ENCODE data around the gene MRPL22. TPM values are rescaled to one million over a fixed set of nuclear protein-coding genes. Genes with fewer than 3 reads are reported as not detected.

Gene MRPL22
- polyA plus RNA-seq (2013, experiment 1 of 2): 105 TPM
- 98.5 TPM for polyA plus RNA-seq (2013, experiment 2 of 2)

DNA sequence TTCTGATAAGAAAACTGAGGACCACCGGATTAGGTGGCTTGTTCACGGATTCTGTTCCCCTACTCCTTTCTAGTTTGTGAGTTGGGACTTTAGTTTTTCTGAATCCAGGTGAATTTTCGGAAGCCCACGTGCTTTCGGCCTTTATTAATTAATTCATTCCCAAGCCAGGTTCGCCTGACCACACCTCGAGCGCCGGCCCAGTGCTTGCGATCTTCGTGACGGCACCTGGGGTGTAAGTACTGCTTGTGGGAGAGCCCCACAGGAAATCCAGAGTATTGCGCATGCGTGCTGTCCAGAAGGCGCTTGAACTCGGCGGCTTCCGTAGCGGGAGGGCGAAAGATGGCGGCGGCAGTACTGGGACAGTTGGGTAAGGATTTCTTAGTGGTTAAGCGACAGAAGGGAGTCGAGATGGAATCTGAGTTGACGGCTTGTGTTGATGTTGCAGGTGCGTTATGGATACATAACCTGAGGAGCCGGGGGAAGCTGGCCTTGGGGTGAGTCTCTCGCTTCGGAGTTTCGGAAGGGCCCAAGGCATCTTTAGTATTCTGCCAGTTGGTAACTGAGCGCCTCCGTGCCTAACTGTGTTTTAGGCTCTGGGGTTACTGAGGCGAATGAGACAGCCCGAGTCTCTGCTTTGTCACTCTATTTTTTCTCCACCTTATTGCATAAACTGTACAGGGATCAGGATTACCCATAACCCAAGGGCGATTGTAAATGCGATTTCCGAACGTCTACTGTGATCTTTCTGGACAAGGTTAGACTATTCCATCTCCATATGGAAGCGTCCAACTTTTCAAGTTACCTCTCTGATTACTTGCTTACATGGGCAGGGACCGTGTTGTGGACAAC is at the start of gene MRPL22:
Gene MRPL22 (plus strand): TSS at position 302 of the 849 bp plus-strand sequence. CDS start 38 bp downstream, at position 340.
- Histone ChIP-seq H2BK15ac (ENCODE audit: low read length) (no peak within 1 kb of the TSS), H2AFZ (ENCODE audit: low read length) (peak within 1 kb of the TSS; percentile 91), H3K27me3 (ENCODE audit: control insufficient read depth in 3 of 3, insufficient read depth in 3 of 3, low read depth in 1 of 3, low read length in 3 of 3) (no peaks in the 10 kb centered on the region), H3K4ac (ENCODE audit: low read length) (no peak within 1 kb of the TSS), H3K14ac (ENCODE audit: low read length) (no peak within 1 kb of the TSS), H3K4me3 (ENCODE audit: low read length in 2 of 2) (peak within 1 kb of the TSS; percentile 76 to 89), H3K36me3 (replicated peaks in 1 of 2; ENCODE audit: control insufficient read depth in 2 of 2, insufficient read depth in 2 of 2, low read length in 2 of 2) (peaks cover 0 to 4% of the 10 kb centered on the region in 2 donors), H3K23ac (ENCODE audit: low read depth, low read length, poor library complexity) (peak within 1 kb of the TSS; percentile 13), H3K79me1 (ENCODE audit: low read depth, low read length) (peaks cover 2% of the 10 kb centered on the region), H2AK5ac (ENCODE audit: low read depth, low read length) (no peak within 1 kb of the TSS), H3K27ac (replicated peaks; ENCODE audit: low read length) (no peak within 1 kb of the TSS), H4K91ac (ENCODE audit: low read depth, low read length, poor library complexity) (no peak within 1 kb of the TSS), H3K9ac (ENCODE audit: low read depth, low read length, poor library complexity) (peak within 1 kb of the TSS; percentile 56), H3K4me2 (ENCODE audit: insufficient read depth, low read length, poor library complexity, severe bottlenecking) (peak within 1 kb of the TSS; percentile 63), H3K9me3 (replicated peaks in 1 of 2; ENCODE audit: control insufficient read depth in 2 of 2, insufficient read depth in 1 of 2, low read depth in 1 of 2, low read length in 2 of 2) (no peaks in the 10 kb centered on the region), H4K8ac (ENCODE audit: low read depth, low read length) (no peak within 1 kb of the TSS), H2BK120ac (ENCODE audit: low read depth, low read length) (no peak within 1 kb of the TSS), H3K18ac (ENCODE audit: low read length) (peak within 1 kb of the TSS; percentile 85), H2BK12ac (ENCODE audit: low read length) (no peak within 1 kb of the TSS), H2BK5ac (ENCODE audit: low read length) (no peak within 1 kb of the TSS), H3K4me1 (ENCODE audit: control insufficient read depth in 2 of 2, insufficient read depth in 1 of 2, low read depth in 1 of 2, low read length in 2 of 2) (peaks cover 6 to 14% of the 10 kb centered on the region in 2 donors)
- no CpG with 5 or more reads among the region's 40 CpGs for WGBS, 2 donors (ENCODE audit: extremely low coverage in 2 of 2, insufficient read length in 2 of 2, insufficient replicate concordance in 1 of 2)
- peak; percentile 86 for DNase-seq (ENCODE audit: low spot score)

DNA sequence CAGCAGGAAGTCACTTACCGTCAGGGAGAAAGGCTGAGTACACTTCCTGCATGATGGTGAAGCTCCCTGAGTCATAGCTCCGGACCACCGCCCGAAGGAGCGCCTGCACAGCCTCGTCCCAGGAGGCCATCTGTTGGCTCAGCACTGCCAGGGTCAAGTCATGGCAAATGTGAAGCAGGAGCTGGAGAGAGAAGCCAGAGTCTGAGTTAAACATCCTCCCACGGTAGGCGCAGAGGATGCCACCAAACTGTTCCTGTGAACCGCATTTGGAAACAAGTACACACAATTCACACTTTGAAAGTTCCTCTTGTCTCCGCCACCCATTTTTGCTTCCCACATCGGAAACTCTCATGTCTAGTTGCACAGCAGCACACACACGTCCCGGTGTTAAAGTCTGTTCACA is 48.5 kb upstream of the MRPL22 start:
- Histone ChIP-seq H4K8ac (ENCODE audit: low read depth, low read length) (no peak overlapping the region), H3K4me3 (ENCODE audit: low read length in 2 of 2) (no peak overlapping the region), H3K4me1 (ENCODE audit: control insufficient read depth in 2 of 2, insufficient read depth in 1 of 2, low read depth in 1 of 2, low read length in 2 of 2) (no peaks in the 10 kb centered on the region), H3K9ac (ENCODE audit: low read depth, low read length, poor library complexity) (no peak overlapping the region), H2BK120ac (ENCODE audit: low read depth, low read length) (no peak overlapping the region), H3K14ac (ENCODE audit: low read length) (no peak overlapping the region), H3K27ac (replicated peaks; ENCODE audit: low read length) (no peak overlapping the region), H2AFZ (ENCODE audit: low read length) (no peak overlapping the region), H3K4ac (ENCODE audit: low read length) (no peak overlapping the region), H3K36me3 (replicated peaks in 1 of 2; ENCODE audit: control insufficient read depth in 2 of 2, insufficient read depth in 2 of 2, low read length in 2 of 2) (peaks cover 40 to 94% of the 10 kb centered on the region in 2 donors), H3K79me1 (ENCODE audit: low read depth, low read length) (peaks cover 2% of the 10 kb centered on the region), H3K4me2 (ENCODE audit: insufficient read depth, low read length, poor library complexity, severe bottlenecking) (no peak overlapping the region), H4K91ac (ENCODE audit: low read depth, low read length, poor library complexity) (no peak overlapping the region), H2AK5ac (ENCODE audit: low read depth, low read length) (no peak overlapping the region), H2BK15ac (ENCODE audit: low read length) (no peak overlapping the region), H3K9me3 (replicated peaks in 1 of 2; ENCODE audit: control insufficient read depth in 2 of 2, insufficient read depth in 1 of 2, low read depth in 1 of 2, low read length in 2 of 2) (peaks cover 3 to 9% of the 10 kb centered on the region in 2 donors), H3K27me3 (ENCODE audit: control insufficient read depth in 3 of 3, insufficient read depth in 3 of 3, low read depth in 1 of 3, low read length in 3 of 3) (no peaks in the 10 kb centered on the region), H3K23ac (ENCODE audit: low read depth, low read length, poor library complexity) (no peak overlapping the region), H3K18ac (ENCODE audit: low read length) (no peak overlapping the region), H2BK12ac (ENCODE audit: low read length) (no peak overlapping the region), H2BK5ac (ENCODE audit: low read length) (no peak overlapping the region)
- no CpG with 5 or more reads among the region's 13 CpGs for WGBS, 2 donors (ENCODE audit: extremely low coverage in 2 of 2, insufficient read length in 2 of 2, insufficient replicate concordance in 1 of 2)
- DNase-seq (ENCODE audit: low spot score): no peak

DNA sequence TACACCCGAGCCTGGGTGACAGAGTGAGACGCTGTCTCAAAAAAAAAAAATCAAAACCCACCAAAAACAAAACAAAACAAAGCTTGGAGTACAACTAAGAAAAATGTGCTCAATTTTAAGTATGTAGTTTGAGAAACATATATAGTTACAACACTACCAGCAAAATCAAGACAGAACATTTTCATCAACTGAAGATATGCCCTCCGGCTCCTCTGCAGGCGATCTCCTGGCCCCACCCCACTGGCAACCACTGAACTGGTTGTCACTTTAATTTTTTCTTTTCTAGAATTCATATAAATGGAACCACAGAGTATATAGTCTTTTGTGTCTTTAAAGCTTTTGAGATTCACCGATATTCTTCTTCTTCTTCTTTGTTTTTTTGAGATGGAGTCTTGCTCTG is 47.5 kb upstream of the MRPL22 start:
- H2BK15ac ChIP-seq (ENCODE audit: low read length): no peak overlapping the region
- no peak overlapping the region for H2AK5ac ChIP-seq (ENCODE audit: low read depth, low read length)
- H2BK12ac ChIP-seq (ENCODE audit: low read length): no peak overlapping the region
- DNase-seq (ENCODE audit: low spot score): no peak
- H3K23ac ChIP-seq (ENCODE audit: low read depth, low read length, poor library complexity): no peak overlapping the region
- H3K79me1 ChIP-seq (ENCODE audit: low read depth, low read length): peaks cover 2% of the 10 kb centered on the region
- peaks cover under 1 to 3% of the 10 kb centered on the region in 2 donors for H3K9me3 ChIP-seq (replicated peaks in 1 of 2; ENCODE audit: control insufficient read depth in 2 of 2, insufficient read depth in 1 of 2, low read depth in 1 of 2, low read length in 2 of 2)
- H3K9ac ChIP-seq (ENCODE audit: low read depth, low read length, poor library complexity): no peak overlapping the region
- H4K8ac ChIP-seq (ENCODE audit: low read depth, low read length): no peak overlapping the region
- no peak overlapping the region for H2AFZ ChIP-seq (ENCODE audit: low read length)
- WGBS, 2 donors (ENCODE audit: extremely low coverage in 2 of 2, insufficient read length in 2 of 2, insufficient replicate concordance in 1 of 2): no CpG with 5 or more reads among the region's 5 CpGs
- H3K27me3 ChIP-seq (ENCODE audit: control insufficient read depth in 3 of 3, insufficient read depth in 3 of 3, low read depth in 1 of 3, low read length in 3 of 3): no peaks in the 10 kb centered on the region
- H3K14ac ChIP-seq (ENCODE audit: low read length): no peak overlapping the region
- H3K4me1 ChIP-seq (ENCODE audit: control insufficient read depth in 2 of 2, insufficient read depth in 1 of 2, low read depth in 1 of 2, low read length in 2 of 2): no peaks in the 10 kb centered on the region
- H3K4me2 ChIP-seq (ENCODE audit: insufficient read depth, low read length, poor library complexity, severe bottlenecking): no peak overlapping the region
- H3K36me3 ChIP-seq (replicated peaks in 1 of 2; ENCODE audit: control insufficient read depth in 2 of 2, insufficient read depth in 2 of 2, low read length in 2 of 2): peaks cover 37 to 94% of the 10 kb centered on the region in 2 donors
- H3K18ac ChIP-seq (ENCODE audit: low read length): no peak overlapping the region
- no peak overlapping the region for H3K4ac ChIP-seq (ENCODE audit: low read length)
- no peak overlapping the region for H2BK5ac ChIP-seq (ENCODE audit: low read length)
- no peak overlapping the region for H3K27ac ChIP-seq (replicated peaks; ENCODE audit: low read length)
- H3K4me3 ChIP-seq (ENCODE audit: low read length in 2 of 2): no peak overlapping the region
- no peak overlapping the region for H4K91ac ChIP-seq (ENCODE audit: low read depth, low read length, poor library complexity)
- no peak overlapping the region for H2BK120ac ChIP-seq (ENCODE audit: low read depth, low read length)
